HL-60 (cell line): ENCODE measurements around the gene ZNF496.

Experiments used
- CTCF ChIP-seq: IDR thresholded peaks from one replicate; pipeline ENCODE4 v1.5.1; 2011; ENCODE audit warnings: low read length, control low read depth, inconsistent platforms; ENCODE audit not compliant: insufficient read depth
- GABPA ChIP-seq: IDR thresholded peaks from 2 replicates; pipeline ENCODE4 v1.6.1; 2012; ENCODE audit warnings: low read depth
- POLR2AphosphoS5 ChIP-seq: IDR thresholded peaks from 2 replicates; pipeline ENCODE4 v1.6.1; 2012; ENCODE audit warnings: low read depth

- TF ChIP-seq CTCF (no peak), POLR2AphosphoS5 (0 out of 2 replicates have a peak, but pooled peaks have one; percentile 61), GABPA (no peak)
Observed at GRCh38 chr1:247332215-247332622, 552 bp upstream of the ZNF496 start.
